IMR-90 (cell line): ENCODE data around the gene INSR. TPM values are rescaled to one million over a fixed set of nuclear protein-coding genes. Genes with fewer than 3 reads are reported as not detected.

Experiments used
- ATAC-seq: fragments of 200-7000 bp; cut with Tn5 transposase; 2 replicates; pipeline ENCODE4 v1.9.1; 2020; ENCODE audit warnings: low read depth, mild to moderate bottlenecking, moderate library complexity
- BruUV-seq: library from RNA; stranded (reverse); fragments of 400-500 nt; replicated peaks from 2 replicates; lab custom pipeline; 2021; lab: Mats Ljungman, UMichigan
- CTCF ChIA-PET: fragments of 300-600 bp; formaldehyde crosslinking; extraction: SDS; loops from one replicate; lab custom pipeline; 2021; ENCODE audit warnings: antibody characterized with exemption; lab: Yijun Ruan, JAX
- POLR2A ChIA-PET: fragments of 300-600 bp; sonication (Branson Sonifier 250); formaldehyde crosslinking; loops from one replicate; lab custom pipeline; 2022; ENCODE audit warnings: antibody characterized with exemption; ENCODE audit not compliant: unreplicated experiment; lab: Charles Lee
- DNase-seq: peaks from one replicate; pipeline ENCODE4 v3.0.0; 2013
- H2AFZ ChIP-seq: replicated peaks from 2 replicates; pipeline ENCODE3; 2013; ENCODE audit warnings: low read length, mild to moderate bottlenecking; ENCODE audit not compliant: poor library complexity
- H2AK5ac ChIP-seq: 2 replicates; pipeline ENCODE4 v1.6.1; 2013; ENCODE audit warnings: low read depth, low read length, inconsistent platforms
- H2AK9ac ChIP-seq: replicated peaks from 2 replicates; pipeline ENCODE3; 2013; ENCODE audit warnings: mild to moderate bottlenecking, low read depth, low read length, moderate library complexity; ENCODE audit not compliant: poor library complexity
- H2BK120ac ChIP-seq: 2 replicates; pipeline ENCODE4 v1.6.1; 2013; ENCODE audit warnings: low read depth, low read length, inconsistent platforms
- H2BK15ac ChIP-seq: 3 replicates; pipeline ENCODE4 v1.6.1; 2013; ENCODE audit warnings: low read depth, low read length, inconsistent platforms
- H2BK20ac ChIP-seq: 2 replicates; pipeline ENCODE4 v1.6.1; 2013; ENCODE audit warnings: low read depth, mild to moderate bottlenecking, inconsistent platforms, low read length, moderate library complexity
- H2BK5ac ChIP-seq: 2 replicates; pipeline ENCODE4 v1.6.1; 2013; ENCODE audit warnings: mild to moderate bottlenecking, low read depth, low read length, inconsistent platforms; ENCODE audit not compliant: poor library complexity, severe bottlenecking
- H3K14ac ChIP-seq: replicated peaks from 2 replicates; pipeline ENCODE4 v1.6.1; 2013; ENCODE audit warnings: low read depth, low read length, inconsistent platforms
- H3K18ac ChIP-seq: 2 replicates; pipeline ENCODE4 v1.6.1; 2013; ENCODE audit warnings: low read depth, low read length, control low read depth
- H3K23ac ChIP-seq: 2 replicates; pipeline ENCODE4 v1.6.1; 2013; ENCODE audit warnings: low read depth, low read length, inconsistent platforms
- H3K27ac ChIP-seq: 2 replicates; pipeline ENCODE4 v1.5.1; 2013; ENCODE audit warnings: mild to moderate bottlenecking, control low read depth, low read length; ENCODE audit not compliant: insufficient read depth
- H3K27me3 ChIP-seq: 2 replicates; pipeline ENCODE4 v1.6.1; 2013; ENCODE audit warnings: low read length; ENCODE audit not compliant: control insufficient read depth, insufficient read depth
- H3K36me3 ChIP-seq: 2 replicates; pipeline ENCODE4 v1.6.1; 2013; ENCODE audit warnings: low read length, mixed read lengths; ENCODE audit not compliant: control insufficient read depth, insufficient read depth
- H3K4ac ChIP-seq: 2 replicates; pipeline ENCODE4 v1.6.1; 2013; ENCODE audit warnings: low read depth, low read length, inconsistent platforms
- H3K4me1 ChIP-seq: 2 replicates; pipeline ENCODE4 v1.6.1; 2013; ENCODE audit warnings: low read length, mixed read lengths; ENCODE audit not compliant: control insufficient read depth, insufficient read depth
- H3K4me2 ChIP-seq: 2 replicates; pipeline ENCODE4 v1.6.1; 2013; ENCODE audit warnings: low read depth, mild to moderate bottlenecking, control low read depth, low read length, moderate library complexity
- H3K4me3 ChIP-seq: 2 replicates; pipeline ENCODE4 v1.5.1; 2013; ENCODE audit warnings: low read depth, mild to moderate bottlenecking, control low read depth, low read length, moderate library complexity; ENCODE audit not compliant: insufficient read depth
- H3K56ac ChIP-seq: 2 replicates; pipeline ENCODE4 v1.6.1; 2013; ENCODE audit warnings: low read length, inconsistent platforms; ENCODE audit not compliant: insufficient read depth; ENCODE audit errors: extremely low read depth
- H3K79me1 ChIP-seq, 2 experiments: 2 replicates each; pipeline ENCODE4 v1.6.1; 2013; ENCODE audit warnings: low read length in 2 of 2, inconsistent platforms in 1 of 2, low read depth in 1 of 2
- H3K9ac ChIP-seq: 2 replicates; pipeline ENCODE4 v1.6.1; 2013; ENCODE audit warnings: low read depth, low read length, control low read depth
- H3K9me1 ChIP-seq: 2 replicates; pipeline ENCODE4 v1.6.1; 2013; ENCODE audit warnings: low read length, inconsistent platforms; ENCODE audit not compliant: insufficient read depth
- H3K9me3 ChIP-seq: 2 replicates; pipeline ENCODE4 v1.6.1; 2013; ENCODE audit warnings: low read length; ENCODE audit not compliant: control insufficient read depth, insufficient read depth
- H4K20me1 ChIP-seq: 2 replicates; pipeline ENCODE4 v1.6.1; 2013; ENCODE audit warnings: low read length, inconsistent platforms; ENCODE audit not compliant: insufficient read depth
- H4K5ac ChIP-seq: 2 replicates; pipeline ENCODE4 v1.6.1; 2013; ENCODE audit warnings: mild to moderate bottlenecking, low read depth, low read length, control low read depth
- H4K8ac ChIP-seq, 2 experiments: 2 replicates each; pipeline ENCODE4 v1.6.1; 2013; ENCODE audit warnings: low read depth in 2 of 2, low read length in 2 of 2, control low read depth in 1 of 2, inconsistent platforms in 1 of 2
- H4K91ac ChIP-seq: 2 replicates; pipeline ENCODE4 v1.6.1; 2013; ENCODE audit warnings: low read depth, low read length, inconsistent platforms; ENCODE audit not compliant: insufficient read depth
- CEBPB ChIP-seq: IDR thresholded peaks from 2 replicates; pipeline ENCODE4 v1.6.1; 2012; ENCODE audit warnings: low read depth, low read length, improper control_type of control experiment
- CTCF ChIP-seq: conservative IDR thresholded peaks from 2 replicates; pipeline ENCODE4 v1.5.1; 2012; ENCODE audit warnings: mild to moderate bottlenecking, low read depth, low read length, improper control_type of control experiment
- ELK1 ChIP-seq: fragments of 150-350 bp; IDR thresholded peaks from 2 replicates; pipeline ENCODE4 v1.6.1; 2016; ENCODE audit warnings: low read depth, mild to moderate bottlenecking, low read length, moderate library complexity, borderline replicate concordance
- FOS ChIP-seq: fragments of 150-350 bp; IDR thresholded peaks from 2 replicates; pipeline ENCODE4 v1.6.1; 2016; ENCODE audit warnings: low read depth, low read length
- MAFK ChIP-seq: IDR thresholded peaks from 2 replicates; pipeline ENCODE4 v1.6.1; 2012; ENCODE audit warnings: low read depth, low read length, improper control_type of control experiment
- MAZ ChIP-seq: IDR thresholded peaks from 2 replicates; pipeline ENCODE4 v1.6.1; 2012; ENCODE audit warnings: low read depth, mild to moderate bottlenecking, low read length, improper control_type of control experiment, moderate library complexity, borderline replicate concordance
- MXI1 ChIP-seq: IDR thresholded peaks from 2 replicates; pipeline ENCODE4 v1.6.1; 2012; ENCODE audit warnings: low read depth, mild to moderate bottlenecking, low read length, moderate library complexity, borderline replicate concordance
- NFE2L2 ChIP-seq: fragments of 150-350 bp; IDR thresholded peaks from 2 replicates; pipeline ENCODE4 v1.6.1; 2016; ENCODE audit warnings: low read depth, mild to moderate bottlenecking, low read length
- POLR2A ChIP-seq: IDR thresholded peaks from 2 replicates; pipeline ENCODE4 v1.6.1; 2012; ENCODE audit warnings: mild to moderate bottlenecking, low read depth, low read length
- RAD21 ChIP-seq: IDR thresholded peaks from 2 replicates; pipeline ENCODE4 v1.6.1; 2012; ENCODE audit warnings: low read length, improper control_type of control experiment
- RCOR1 ChIP-seq: IDR thresholded peaks from 2 replicates; pipeline ENCODE4 v1.6.1; 2012; ENCODE audit warnings: mild to moderate bottlenecking, low read length, improper control_type of control experiment; ENCODE audit not compliant: insufficient replicate concordance
- RFX5 ChIP-seq: IDR thresholded peaks from 2 replicates; pipeline ENCODE4 v1.8.0; 2012; ENCODE audit warnings: low read depth, mild to moderate bottlenecking, low read length, moderate library complexity
- WGBS, 2 experiments: methylation state at CpG; one replicate each; pipeline versions ENCODE4 v1.1.5 to v1.1.7; 2013; ENCODE audit warnings: missing lambda C conversion rate in 2 of 2; ENCODE audit not compliant: insufficient read length in 1 of 2; ENCODE audit errors: extremely low coverage in 2 of 2; 5-methylcytosine and 5-hydroxymethylcytosine counted together
- dilution Hi-C: fragments of 300-500 bp; cut with HindIII; formaldehyde crosslinking; loops from one replicate; pipeline ENCODE4 v1.14.3; 2018; ENCODE audit warnings: low sequenced_read_pairs; ENCODE audit not compliant: unreplicated experiment
- in situ Hi-C: fragments of 300-500 bp; cut with MboI; formaldehyde crosslinking; loops from 3 replicates; pipeline ENCODE4 v1.14.3; 2019; ENCODE audit warnings: low sequenced_read_pairs, inconsistent platforms, mixed read lengths
- intact Hi-C: fragments of 100-400 bp; cut with micrococcal nuclease; formaldehyde crosslinking; loops from 2 replicates; pipeline ENCODE4 v1.10.0; 2022
- polyA plus RNA-seq, 3 experiments: library from polyadenylated mRNA; depleted of rRNA; stranded (reverse); fragments of >200 nt; gene quantifications; 2 replicates each; pipeline ENCODE4 v1.2.3, GENCODE V29; 2012; ENCODE audit warnings: low replicate concordance in 1 of 3
- total RNA-seq: library from RNA; depleted of rRNA; stranded (reverse); fragments of >200 nt; gene quantifications from 2 replicates; pipeline ENCODE4 v1.2.3, GENCODE V29; 2012

Gene INSR
- total and polyA plus RNA-seq, 2 of the 4 experiments (the other 2 are of a cell fraction), result 2.8 to 7.9 TPM

- intact Hi-C loops, result no loop called here
- no peak overlapping the region for H3K14ac ChIP-seq
- H2AK9ac ChIP-seq, result no peak overlapping the region
- H3K9me1 ChIP-seq, result no peaks in the 10 kb centered on the region
- no peak overlapping the region for H3K4me2 ChIP-seq
- H3K36me3 ChIP-seq, result no peaks in the 10 kb centered on the region
- H3K18ac ChIP-seq, result no peak overlapping the region
- no peak overlapping the region for H2BK120ac ChIP-seq
- H3K4ac ChIP-seq, result no peak overlapping the region
- no peak overlapping the region for H4K5ac ChIP-seq
- TF ChIP-seq CEBPB, result no peak
- TF ChIP-seq RFX5, result no peak
- no peak for TF ChIP-seq RAD21
- no peak for TF ChIP-seq MAZ
- TF ChIP-seq ELK1, result no peak
- TF ChIP-seq CTCF, result no peak
- no peak for TF ChIP-seq MXI1
- no peak for TF ChIP-seq NFE2L2
- no peak for TF ChIP-seq RCOR1
- TF ChIP-seq FOS, result no peak
- TF ChIP-seq POLR2A, result no peak
- no peak for TF ChIP-seq MAFK
- WGBS, 2 experiments, result no CpG with 5 or more reads among the region's 4 CpGs
- no peak overlapping the region for H2AFZ ChIP-seq
- peaks cover 7% of the 10 kb centered on the region for H3K9me3 ChIP-seq
- H3K27me3 ChIP-seq, result no peaks in the 10 kb centered on the region
- in situ Hi-C loops, result no loop called here
- no peak overlapping the region for H4K8ac ChIP-seq
- no peak overlapping the region for H2AK5ac ChIP-seq
- ChIA-PET POLR2A (no interaction called here), CTCF (no interaction called here)
- H3K4me1 ChIP-seq, result no peaks in the 10 kb centered on the region
- H3K4me3 ChIP-seq, result no peak overlapping the region
- H2BK5ac ChIP-seq, result no peak overlapping the region
- no peaks in the 10 kb centered on the region; a peak in 1 of 4 replicates for H3K79me1 ChIP-seq
- no peak for DNase-seq
- H3K9ac ChIP-seq, result no peak overlapping the region
- H2BK20ac ChIP-seq, result no peak overlapping the region
- dilution Hi-C loops, result no loop called here
- H4K20me1 ChIP-seq, result no peaks in the 10 kb centered on the region
- H4K91ac ChIP-seq, result no peak overlapping the region
- H3K27ac ChIP-seq, result no peak overlapping the region
- H2BK15ac ChIP-seq, result no peak overlapping the region
- no peak for ATAC-seq
- BruUV-seq, result no TSS peak
- no peak overlapping the region for H3K23ac ChIP-seq
- no peak overlapping the region for H3K56ac ChIP-seq
Observed at GRCh38 chr19:7247155-7247554, 47.1 kb downstream of the INSR start.
